Upper lobe of left lung (tissue), 4 donors: ENCODE results near the gene AEBP2.

Source experiments
- CTCF ChIP-seq, 6 experiments: fragments of 450-650 bp in 4 of 6; fragments of 200-600 bp in 2 of 6; sonication (generic) in 2 of 6; IDR thresholded peaks; one replicate each; pipeline ENCODE4 v1.5.1; 2016 to 2019; ENCODE audit warnings: antibody characterized with exemption in 6 of 6
- EP300 ChIP-seq, 4 donors: sonication (generic); formaldehyde crosslinking; IDR thresholded peaks; one replicate each; pipeline ENCODE4 v1.5.1; 2017; ENCODE audit warnings: antibody characterized with exemption in 4 of 4, control low read depth in 2 of 4
- POLR2A ChIP-seq, 4 donors: fragments of 450-650 bp; IDR thresholded peaks; one replicate each; pipeline ENCODE4 v1.5.1; 2016 to 2017; ENCODE audit warnings: antibody characterized with exemption in 4 of 4, mild to moderate bottlenecking in 2 of 4

GRCh38 chr12:19436931-19437330, 2.4 kb upstream of the AEBP2 start:
- TF ChIP-seq CTCF (IDR thresholded peaks at IDR 0.05) (no peak), EP300 (IDR thresholded peaks at IDR 0.05) (no peak), POLR2A (IDR thresholded peaks at IDR 0.05) (no peak)
